ENCODE measurements around the gene PLCG2.

PLCG2 gene

GRCh38 chr16:81818568-81818896 lies 39.4 kb downstream of the PLCG2 start:
- no peak for TF ChIP-seq CTCF (IDR thresholded peaks at IDR 0.05; ENCODE audit: insufficient read depth, low read length, missing control alignments)
- DNase-seq (ENCODE audit: low read depth, low spot score) = no peak
- CTCF ChIA-PET = no interaction called here
- no peak overlapping the region for H3K4me3 ChIP-seq (ENCODE audit: low read depth, low read length)
- POLR2A ChIA-PET = interaction anchor here (0.7 kb wide), 1 partner anchor 24 kb away, joined by 3 read pairs; no protein-coding TSS in a partner anchor

- ChIA-PET CTCF (no interaction called here), POLR2A (interaction anchor here (0.7 kb wide), 1 partner anchor 24 kb away, joined by 3 read pairs; no protein-coding TSS in a partner anchor)
- TF ChIP-seq CTCF (IDR thresholded peaks at IDR 0.05; ENCODE audit: insufficient read depth, low read length, missing control alignments) = no peak
- no peak for DNase-seq (ENCODE audit: low read depth, low spot score)
- no peak overlapping the region for H3K4me3 ChIP-seq (ENCODE audit: low read depth, low read length)
Observed at GRCh38 chr16:81818905-81819304, 39.8 kb downstream of the PLCG2 start.

- H3K4me3 ChIP-seq (ENCODE audit: low read depth, low read length) = no peak overlapping the region
- no peak for DNase-seq (ENCODE audit: low read depth, low spot score)
- ChIA-PET POLR2A (no interaction called here), CTCF (no interaction called here)
- no peak for TF ChIP-seq CTCF (IDR thresholded peaks at IDR 0.05; ENCODE audit: insufficient read depth, low read length, missing control alignments)
Observed at GRCh38 chr16:81821436-81822128, 42.5 kb downstream of the PLCG2 start.

GRCh38 chr16:81823111-81823510 lies 44.0 kb downstream of the PLCG2 start:
- no peak for DNase-seq (ENCODE audit: low read depth, low spot score)
- TF ChIP-seq CTCF (IDR thresholded peaks at IDR 0.05; ENCODE audit: insufficient read depth, low read length, missing control alignments) = no peak
- CTCF ChIA-PET = no interaction called here
- POLR2A ChIA-PET = no interaction called here
- H3K4me3 ChIP-seq (ENCODE audit: low read depth, low read length) = no peak overlapping the region

DNA sequence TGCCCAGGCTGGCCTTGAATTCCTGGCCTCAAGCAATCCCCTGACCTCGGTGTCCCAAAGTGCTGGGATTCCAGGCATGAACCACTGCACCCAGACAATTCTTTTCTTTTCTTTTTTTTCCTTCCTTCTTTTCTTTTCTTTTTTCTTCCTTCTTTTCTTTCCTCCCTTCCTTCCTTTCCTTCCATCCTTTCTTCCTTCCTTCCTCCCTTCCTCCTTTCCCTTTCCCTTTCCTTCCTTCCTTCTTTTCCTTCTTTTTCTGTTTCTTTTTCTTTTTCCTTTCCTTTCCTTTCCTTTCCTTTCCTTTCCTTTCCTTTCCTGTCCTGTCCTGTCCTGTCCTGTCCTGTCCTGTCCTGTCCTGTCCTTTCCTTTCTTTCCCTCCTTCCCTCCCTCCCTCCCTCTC lies 44.6 kb downstream of the PLCG2 start:
- no peak for TF ChIP-seq CTCF (IDR thresholded peaks at IDR 0.05; ENCODE audit: insufficient read depth, low read length, missing control alignments)
- H3K4me3 ChIP-seq (ENCODE audit: low read depth, low read length) = no peak overlapping the region
- DNase-seq (ENCODE audit: low read depth, low spot score) = no peak
- ChIA-PET CTCF (no interaction called here), POLR2A (no interaction called here)

- no peak for TF ChIP-seq CTCF (IDR thresholded peaks at IDR 0.05; ENCODE audit: insufficient read depth, low read length, missing control alignments)
- H3K4me3 ChIP-seq (ENCODE audit: low read depth, low read length) = no peak overlapping the region
- no peak for DNase-seq (ENCODE audit: low read depth, low spot score)
- POLR2A ChIA-PET = no interaction called here
- CTCF ChIA-PET = no interaction called here
Observed at GRCh38 chr16:81826523-81826922, 47.4 kb downstream of the PLCG2 start.

Data from AG04449 (cell line).